HG03066 (cell line): ENCODE data around the gene CDH5.

Source experiments
- ATAC-seq: cut with Tn5 transposase; IDR thresholded peaks from one replicate; pipeline ENCODE4 v1.9.1; 2021; ENCODE audit warnings: low read depth; ENCODE audit not compliant: unreplicated experiment

Gene CDH5

DNA sequence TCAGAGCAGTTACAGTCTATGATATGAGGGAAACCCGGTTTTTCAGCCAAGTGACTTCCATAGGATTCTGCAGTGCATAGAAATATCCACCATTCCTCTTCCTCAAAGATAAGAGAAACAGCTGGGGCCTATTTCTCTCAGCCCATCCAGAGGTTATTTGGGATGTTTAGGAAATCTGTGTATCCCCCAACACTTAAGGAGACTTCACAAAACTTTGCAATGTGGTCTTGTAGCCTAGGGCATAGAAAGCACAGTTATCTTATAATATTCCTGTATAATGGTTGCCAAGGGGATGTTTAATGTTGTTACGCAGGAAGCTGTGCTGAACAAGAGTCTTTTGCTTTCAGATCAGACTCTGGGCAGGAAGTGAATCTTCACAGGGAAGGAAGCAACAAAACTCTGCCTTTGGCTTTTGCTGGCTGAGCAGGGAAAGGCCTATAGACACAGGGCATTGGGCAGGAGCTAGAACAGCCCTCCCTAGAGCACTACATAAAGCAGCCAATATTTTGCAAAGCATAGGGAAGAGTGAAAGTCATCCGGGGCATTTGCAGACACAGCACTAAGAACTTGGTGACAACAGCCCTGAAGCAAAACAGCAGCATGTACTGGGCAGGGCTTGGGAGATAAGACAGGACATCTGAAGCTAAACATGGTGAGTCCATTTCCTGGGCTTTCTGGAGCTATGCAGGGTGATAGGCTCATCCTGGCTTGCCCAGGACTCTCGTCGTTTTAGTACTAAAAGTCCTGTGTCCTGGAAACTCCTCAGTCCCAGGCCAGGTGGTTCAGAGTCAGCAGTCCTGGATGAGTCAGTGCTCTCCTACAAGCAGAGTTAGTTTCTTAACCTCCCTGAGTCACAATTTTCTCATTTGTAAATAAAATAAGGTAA lies 41.9 kb downstream of the CDH5 start:
- ATAC-seq: no peak

DNA sequence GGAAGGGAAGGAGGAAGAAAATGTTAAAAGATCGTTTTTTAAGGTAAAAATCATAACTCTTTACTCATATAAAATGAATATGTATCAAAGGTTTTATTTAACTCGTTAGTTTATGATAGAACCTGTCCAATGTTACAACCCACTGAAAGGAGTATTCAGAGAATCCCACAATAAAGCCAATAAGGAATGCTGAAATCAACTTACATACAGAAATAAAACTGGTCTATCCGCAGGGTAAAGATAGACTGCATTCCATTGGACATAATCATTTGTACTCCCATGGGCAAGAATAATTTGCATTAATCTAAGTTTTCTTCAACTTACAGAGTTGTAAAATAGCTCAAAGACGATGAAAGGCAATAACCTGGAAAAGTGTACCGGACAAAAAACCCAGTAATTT lies 42.7 kb downstream of the CDH5 start:
- ATAC-seq: no peak

DNA sequence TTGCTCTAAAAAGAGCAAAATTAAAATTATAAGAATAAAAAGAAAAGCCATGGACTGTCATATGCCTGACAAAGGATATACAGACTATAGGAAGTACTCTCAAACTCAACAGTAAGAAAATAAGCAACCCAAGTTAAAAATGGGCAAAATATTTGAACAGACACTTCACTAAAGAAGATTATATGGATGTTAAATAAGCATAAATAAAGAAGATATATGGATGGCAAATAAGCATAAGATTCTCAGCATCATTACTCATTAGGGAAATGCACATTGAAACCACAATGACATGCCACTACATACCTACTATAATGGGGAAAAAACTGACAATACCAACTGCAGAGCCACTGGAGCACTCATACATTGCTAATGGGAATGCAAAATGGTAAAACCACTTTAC lies 45.7 kb downstream of the CDH5 start:
- no peak for ATAC-seq

DNA sequence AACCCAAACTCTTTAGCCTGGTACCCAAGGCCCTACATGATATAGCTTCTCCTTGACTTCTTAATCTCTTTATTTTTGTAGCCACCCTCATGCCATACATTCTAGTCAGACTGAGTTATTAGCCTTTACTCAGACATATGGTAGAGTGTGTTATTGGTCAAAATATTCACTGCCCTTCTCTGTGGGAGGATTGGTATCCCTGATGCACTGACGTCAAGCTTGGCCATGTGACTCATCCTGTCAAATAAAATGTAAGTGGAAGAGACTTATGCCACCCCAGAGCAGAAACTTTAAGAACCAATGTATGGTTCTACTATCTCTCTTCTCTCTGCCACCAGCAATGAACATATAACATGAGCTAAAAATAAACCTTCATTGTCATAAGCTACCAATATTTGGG lies 48.4 kb downstream of the CDH5 start:
- no peak for ATAC-seq

DNA sequence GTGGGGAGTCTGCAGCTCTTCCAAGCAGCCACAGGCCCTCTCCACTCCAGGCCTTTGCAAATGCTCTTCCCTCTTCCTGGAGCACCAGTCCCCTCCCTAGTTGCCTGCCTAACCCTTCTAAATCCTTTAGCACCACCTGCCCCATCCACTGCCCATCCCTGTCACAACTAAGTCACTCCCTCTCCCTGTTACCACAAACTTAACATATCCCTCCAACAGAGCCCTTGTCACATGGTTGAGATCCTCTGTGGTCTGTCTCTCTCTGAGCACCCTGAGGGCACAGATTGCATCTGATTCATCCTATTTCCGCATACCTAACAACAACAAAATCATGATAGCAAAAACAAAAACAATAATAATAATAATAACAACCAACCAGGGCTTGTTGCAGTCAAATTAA lies 49.6 kb downstream of the CDH5 start:
- ATAC-seq: no peak

DNA sequence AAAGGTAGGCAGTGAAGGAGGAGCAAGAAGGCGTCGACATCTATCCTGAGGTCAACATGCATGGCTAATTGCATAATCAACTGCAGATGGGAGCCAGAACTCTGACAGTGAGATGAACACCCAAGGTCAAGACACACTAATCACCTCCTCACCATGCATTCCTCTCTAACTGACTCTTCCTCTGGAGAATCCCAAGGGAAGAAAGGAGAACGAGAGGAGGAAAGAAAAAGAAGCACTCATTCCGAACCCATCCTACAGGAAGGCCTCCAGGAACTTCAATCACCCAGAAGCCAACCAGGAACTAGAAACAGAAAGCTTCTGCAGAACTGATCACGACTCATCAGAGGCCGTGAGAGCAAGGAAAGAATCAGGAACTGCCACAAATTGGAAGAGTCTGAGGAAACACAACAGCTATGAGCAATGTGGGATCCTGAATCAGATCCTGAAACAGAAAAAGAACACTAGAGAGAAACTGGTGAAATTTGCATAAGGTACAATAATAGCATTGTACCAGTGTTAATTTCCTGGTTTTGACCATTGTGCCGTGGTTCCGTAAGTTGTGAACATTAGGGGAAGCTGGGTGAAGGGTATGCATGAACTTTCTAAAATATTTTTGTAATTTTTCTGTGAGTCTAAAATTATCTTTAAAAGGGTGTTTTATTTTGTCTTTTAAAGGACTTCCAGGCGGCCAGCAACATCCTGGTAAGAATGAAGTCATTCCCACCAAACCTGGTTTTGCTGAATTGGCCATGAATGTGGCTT lies 50.6 kb downstream of the CDH5 start:
- ATAC-seq: no peak

- ATAC-seq: no peak
These were observed 51.9 kb downstream of the CDH5 start for GRCh38 chr16:66418165-66418962.

GRCh38 chr16:66419527-66419926 lies 53.0 kb downstream of the CDH5 start:
- no peak for ATAC-seq

GRCh38 chr16:66420396-66420795 lies 53.9 kb downstream of the CDH5 start:
- no peak for ATAC-seq

- no peak for ATAC-seq
These were observed 55.4 kb downstream of the CDH5 start for GRCh38 chr16:66421891-66422290.

GRCh38 chr16:66422366-66422765 lies 55.9 kb downstream of the CDH5 start:
- no peak for ATAC-seq

DNA sequence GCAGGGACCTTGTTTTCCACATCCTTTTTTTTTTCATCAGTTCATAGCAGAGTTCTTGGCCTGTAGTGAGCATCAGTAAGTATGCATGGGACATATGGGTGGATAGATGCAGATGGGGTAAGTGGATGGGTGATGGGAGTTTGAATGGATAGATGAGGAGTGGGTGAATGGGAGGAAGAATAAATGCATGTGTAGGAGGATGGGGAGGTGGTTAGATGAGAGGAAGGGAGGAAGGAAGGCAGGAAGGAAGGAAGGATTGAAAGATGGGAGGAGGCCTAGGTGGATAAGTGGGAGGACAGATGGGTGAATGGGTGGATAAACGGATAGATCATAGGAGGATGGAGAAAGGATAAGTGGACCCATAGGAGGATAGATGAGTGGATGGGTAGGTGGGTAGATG lies 56.7 kb downstream of the CDH5 start:
- ATAC-seq: no peak

- no peak for ATAC-seq
These were observed 59.2 kb downstream of the CDH5 start for GRCh38 chr16:66425651-66426050.

- ATAC-seq: no peak
These were observed 59.9 kb downstream of the CDH5 start for GRCh38 chr16:66426112-66427035.

- ATAC-seq: no peak
These were observed 60.8 kb downstream of the CDH5 start, which contains the start of gene BEAN1 for GRCh38 chr16:66427036-66427860. TSS of gene BEAN1 (plus strand) at chr16:66427295. CDS start at chr16:66437677, 10,382 bp downstream.

GRCh38 chr16:66427871-66428681 lies 61.6 kb downstream of the CDH5 start:
- ATAC-seq: no peak

DNA sequence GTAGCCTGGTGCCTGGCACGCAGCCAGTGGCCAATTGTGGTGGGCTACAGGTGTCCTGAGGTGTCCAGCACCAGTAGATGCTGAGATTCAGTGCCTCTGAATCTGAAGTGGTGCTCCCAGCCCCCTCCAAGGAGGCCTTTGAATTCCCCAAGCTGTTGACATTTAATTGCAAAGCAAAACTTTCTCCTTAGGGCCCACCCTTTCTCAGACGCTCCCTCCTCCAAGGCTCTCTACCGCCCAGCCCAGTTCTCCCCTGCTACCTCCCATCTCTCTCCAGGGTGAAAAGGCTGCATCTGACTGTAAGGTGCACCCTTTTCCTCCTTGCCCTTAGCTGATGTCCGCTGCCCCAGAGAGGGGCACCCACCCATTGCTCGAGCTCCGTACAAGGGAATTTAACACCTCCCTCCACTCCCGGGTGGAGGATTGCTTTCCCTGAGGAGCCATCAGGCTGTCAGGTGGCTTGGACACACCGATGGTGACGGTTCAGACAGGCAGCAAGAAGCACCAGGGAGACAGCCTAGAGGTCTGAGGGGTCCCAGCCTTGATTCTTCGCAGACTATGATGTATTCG lies 62.3 kb downstream of the CDH5 start:
- ATAC-seq: no peak
